CD4-positive, alpha-beta T cell treated with Interleukin-17A for 1 hour (primary cell): ENCODE measurements around the gene CDKAL1.

ENCODE experiments used
- DNase-seq: peaks from one replicate; pipeline ENCODE4 v3.0.0-alpha.2; 2020

The CDKAL1 gene

GRCh38 chr6:20684474-20684873 is 150.2 kb downstream of the CDKAL1 start:
- no peak for DNase-seq

- no peak for DNase-seq
These were observed 151.9 kb downstream of the CDKAL1 start for GRCh38 chr6:20686142-20686541.

GRCh38 chr6:20687494-20687893 is 153.2 kb downstream of the CDKAL1 start:
- DNase-seq, result no peak

GRCh38 chr6:20688710-20689500 is 154.6 kb downstream of the CDKAL1 start:
- DNase-seq, result no peak

- no peak for DNase-seq
These were observed 156.9 kb downstream of the CDKAL1 start for GRCh38 chr6:20691185-20691584.

GRCh38 chr6:20692023-20692422 is 157.8 kb downstream of the CDKAL1 start:
- DNase-seq, result no peak

- no peak for DNase-seq
These were observed 159.3 kb downstream of the CDKAL1 start for GRCh38 chr6:20693466-20694063.

- DNase-seq, result no peak
These were observed 162.4 kb downstream of the CDKAL1 start for GRCh38 chr6:20696676-20697075.

GRCh38 chr6:20698675-20699074 is 164.4 kb downstream of the CDKAL1 start:
- no peak for DNase-seq

GRCh38 chr6:20699402-20699801 is 165.1 kb downstream of the CDKAL1 start:
- no peak for DNase-seq

- no peak for DNase-seq
These were observed 166.1 kb downstream of the CDKAL1 start for GRCh38 chr6:20700375-20700774.

- no peak for DNase-seq
These were observed 168.1 kb downstream of the CDKAL1 start for GRCh38 chr6:20702366-20702765.

- no peak for DNase-seq
These were observed 168.8 kb downstream of the CDKAL1 start for GRCh38 chr6:20703049-20703448.

GRCh38 chr6:20704325-20705025 is 170.2 kb downstream of the CDKAL1 start:
- no peak for DNase-seq

GRCh38 chr6:20705741-20706140 is 171.5 kb downstream of the CDKAL1 start:
- DNase-seq, result no peak

GRCh38 chr6:20706238-20706938 is 172.1 kb downstream of the CDKAL1 start:
- DNase-seq, result no peak

GRCh38 chr6:20706939-20707485 is 172.8 kb downstream of the CDKAL1 start:
- DNase-seq, result no peak

- DNase-seq, result no peak
These were observed 173.6 kb downstream of the CDKAL1 start for GRCh38 chr6:20707870-20708269.

- DNase-seq, result peak; percentile 9
These were observed 174.3 kb downstream of the CDKAL1 start for GRCh38 chr6:20708367-20709124.

GRCh38 chr6:20709451-20709850 is 175.2 kb downstream of the CDKAL1 start:
- no peak for DNase-seq

- DNase-seq, result no peak
These were observed 176.1 kb downstream of the CDKAL1 start for GRCh38 chr6:20710341-20710740.

- no peak for DNase-seq
These were observed 177.3 kb downstream of the CDKAL1 start for GRCh38 chr6:20711518-20711917.
